ENCODE measurements around the gene GHR.

- TF ChIP-seq CTCF (IDR thresholded peaks at IDR 0.05) (no peak), POLR2A (IDR thresholded peaks at IDR 0.05) (no peak)
Observed at GRCh38 chr5:42632354-42632900, 209.2 kb downstream of the GHR start.
